ENCODE data around the gene USP2. TPM values are rescaled to one million over a fixed set of nuclear protein-coding genes. Genes with fewer than 3 reads are reported as not detected.
A peak's percentile ranks its signal among the peaks of the same experiment; 100 is the strongest.

The USP2 gene
- total RNA-seq: 1 to 10 TPM; 4.9 to 6.5 TPM
- polyA plus RNA-seq: 1 to 10 TPM; 1.7 to 2.1 TPM
- long read RNA-seq, donor 1: 0 reads
- long read RNA-seq, donor 2: 0 reads
- long read RNA-seq, donor 3: 0 reads
- long read RNA-seq, donor 4: 0 reads
- long read RNA-seq, donor 5, partial matches to known transcripts: 0 of 1 reads
- long read RNA-seq, donor 5, other reads (novel, unspliced or antisense): 0 of 1 reads

GRCh38 chr11:119381181-119381988, at the start of gene USP2:
TSS of gene USP2 (minus strand) at chr11:119381690. CDS start at chr11:119373480, 8,210 bp downstream.
- DNase-seq: peak; percentile 97 to 98 (median 98)
- 0 to 1% methylated on average over 47 to 54 of the region's 54 CpGs for WGBS, 2 donors
- TF ChIP-seq CTCF (IDR thresholded peaks at IDR 0.05; ENCODE audit: control extremely low read depth, extremely low read depth): peak; percentile 84
- peak; percentile 95 for ATAC-seq (ENCODE audit: insufficient read depth, low FRiP score)
- Histone ChIP-seq H3K9ac (ENCODE audit: insufficient read depth in 1 of 2, low read length in 2 of 2) (peak within 1 kb of the TSS; percentile 33 to 93), H3K27me3 (ENCODE audit: control insufficient read depth in 3 of 3, insufficient read depth in 3 of 3, low read length in 2 of 3) (peaks cover 0 to 10% (median 8%) of the 10 kb centered on the region in 3 donors), H3K9me3 (ENCODE audit: control insufficient read depth in 4 of 4, insufficient read depth in 3 of 4, low read length in 3 of 4) (no peaks in the 10 kb centered on the region), H3K27ac (ENCODE audit: low read depth in 1 of 2, low read length in 1 of 2) (peak within 1 kb of the TSS; percentile 26 to 68), H3K4me3 (no peak within 1 kb of the TSS), H3K4me1 (ENCODE audit: control insufficient read depth in 5 of 5, insufficient read depth in 5 of 5, low read length in 5 of 5) (peaks cover 0 to 20% (median 10%) of the 10 kb centered on the region in 5 donors), H3K36me3 (ENCODE audit: control insufficient read depth in 4 of 4, insufficient read depth in 4 of 4, low read length in 4 of 4) (no peaks in the 10 kb centered on the region)

- Histone ChIP-seq H3K4me3 (no peak overlapping the region), H3K27me3 (ENCODE audit: control insufficient read depth in 3 of 3, insufficient read depth in 3 of 3, low read length in 2 of 3) (peaks cover 3 to 12% (median 9%) of the 10 kb centered on the region in 3 donors), H3K36me3 (ENCODE audit: control insufficient read depth in 4 of 4, insufficient read depth in 4 of 4, low read length in 4 of 4) (no peaks in the 10 kb centered on the region), H3K4me1 (ENCODE audit: control insufficient read depth in 5 of 5, insufficient read depth in 5 of 5, low read length in 5 of 5) (peaks cover 0 to 5% (median 0%) of the 10 kb centered on the region in 5 donors), H3K27ac (ENCODE audit: low read depth in 1 of 2, low read length in 1 of 2) (no peak overlapping the region), H3K9ac (ENCODE audit: insufficient read depth in 1 of 2, low read length in 2 of 2) (no peak overlapping the region), H3K9me3 (ENCODE audit: control insufficient read depth in 4 of 4, insufficient read depth in 3 of 4, low read length in 3 of 4) (peaks cover 0 to 4% (median 0%) of the 10 kb centered on the region in 4 donors)
- DNase-seq (no peak), ATAC-seq (ENCODE audit: insufficient read depth, low FRiP score) (no peak)
- TF ChIP-seq CTCF (IDR thresholded peaks at IDR 0.05; ENCODE audit: control extremely low read depth, extremely low read depth): no peak
- WGBS, 2 donors: 59 to 83% methylated on average over 5 of the region's 5 CpGs
Measured at GRCh38 chr11:119427279-119427678, 45.8 kb upstream of the USP2 start.

GRCh38 chr11:119426142-119426541, 44.7 kb upstream of the USP2 start:
- no peak for TF ChIP-seq CTCF (IDR thresholded peaks at IDR 0.05; ENCODE audit: control extremely low read depth, extremely low read depth)
- Histone ChIP-seq H3K9me3 (ENCODE audit: control insufficient read depth in 4 of 4, insufficient read depth in 3 of 4, low read length in 3 of 4) (peaks cover 0 to 4% (median 0%) of the 10 kb centered on the region in 4 donors), H3K4me3 (no peak overlapping the region), H3K27ac (ENCODE audit: low read depth in 1 of 2, low read length in 1 of 2) (no peak overlapping the region), H3K9ac (ENCODE audit: insufficient read depth in 1 of 2, low read length in 2 of 2) (no peak overlapping the region), H3K4me1 (ENCODE audit: control insufficient read depth in 5 of 5, insufficient read depth in 5 of 5, low read length in 5 of 5) (peaks cover 0 to 8% (median 4%) of the 10 kb centered on the region in 5 donors), H3K27me3 (ENCODE audit: control insufficient read depth in 3 of 3, insufficient read depth in 3 of 3, low read length in 2 of 3) (peaks cover 3 to 20% (median 15%) of the 10 kb centered on the region in 3 donors), H3K36me3 (ENCODE audit: control insufficient read depth in 4 of 4, insufficient read depth in 4 of 4, low read length in 4 of 4) (no peaks in the 10 kb centered on the region)
- WGBS, 2 donors: 64 to 67% methylated on average over 4 of the region's 4 CpGs
- DNase-seq (no peak), ATAC-seq (ENCODE audit: insufficient read depth, low FRiP score) (no peak)

Data from lung (tissue), 16 donors.